ENCODE results near the gene SMG5.
"Not testable (repeated sequence)": the region's sequence is repeated elsewhere in the genome, so short reads cannot be mapped to it uniquely, and the experiment has no call there.

Gene SMG5, protein sequence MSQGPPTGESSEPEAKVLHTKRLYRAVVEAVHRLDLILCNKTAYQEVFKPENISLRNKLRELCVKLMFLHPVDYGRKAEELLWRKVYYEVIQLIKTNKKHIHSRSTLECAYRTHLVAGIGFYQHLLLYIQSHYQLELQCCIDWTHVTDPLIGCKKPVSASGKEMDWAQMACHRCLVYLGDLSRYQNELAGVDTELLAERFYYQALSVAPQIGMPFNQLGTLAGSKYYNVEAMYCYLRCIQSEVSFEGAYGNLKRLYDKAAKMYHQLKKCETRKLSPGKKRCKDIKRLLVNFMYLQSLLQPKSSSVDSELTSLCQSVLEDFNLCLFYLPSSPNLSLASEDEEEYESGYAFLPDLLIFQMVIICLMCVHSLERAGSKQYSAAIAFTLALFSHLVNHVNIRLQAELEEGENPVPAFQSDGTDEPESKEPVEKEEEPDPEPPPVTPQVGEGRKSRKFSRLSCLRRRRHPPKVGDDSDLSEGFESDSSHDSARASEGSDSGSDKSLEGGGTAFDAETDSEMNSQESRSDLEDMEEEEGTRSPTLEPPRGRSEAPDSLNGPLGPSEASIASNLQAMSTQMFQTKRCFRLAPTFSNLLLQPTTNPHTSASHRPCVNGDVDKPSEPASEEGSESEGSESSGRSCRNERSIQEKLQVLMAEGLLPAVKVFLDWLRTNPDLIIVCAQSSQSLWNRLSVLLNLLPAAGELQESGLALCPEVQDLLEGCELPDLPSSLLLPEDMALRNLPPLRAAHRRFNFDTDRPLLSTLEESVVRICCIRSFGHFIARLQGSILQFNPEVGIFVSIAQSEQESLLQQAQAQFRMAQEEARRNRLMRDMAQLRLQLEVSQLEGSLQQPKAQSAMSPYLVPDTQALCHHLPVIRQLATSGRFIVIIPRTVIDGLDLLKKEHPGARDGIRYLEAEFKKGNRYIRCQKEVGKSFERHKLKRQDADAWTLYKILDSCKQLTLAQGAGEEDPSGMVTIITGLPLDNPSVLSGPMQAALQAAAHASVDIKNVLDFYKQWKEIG

DNA sequence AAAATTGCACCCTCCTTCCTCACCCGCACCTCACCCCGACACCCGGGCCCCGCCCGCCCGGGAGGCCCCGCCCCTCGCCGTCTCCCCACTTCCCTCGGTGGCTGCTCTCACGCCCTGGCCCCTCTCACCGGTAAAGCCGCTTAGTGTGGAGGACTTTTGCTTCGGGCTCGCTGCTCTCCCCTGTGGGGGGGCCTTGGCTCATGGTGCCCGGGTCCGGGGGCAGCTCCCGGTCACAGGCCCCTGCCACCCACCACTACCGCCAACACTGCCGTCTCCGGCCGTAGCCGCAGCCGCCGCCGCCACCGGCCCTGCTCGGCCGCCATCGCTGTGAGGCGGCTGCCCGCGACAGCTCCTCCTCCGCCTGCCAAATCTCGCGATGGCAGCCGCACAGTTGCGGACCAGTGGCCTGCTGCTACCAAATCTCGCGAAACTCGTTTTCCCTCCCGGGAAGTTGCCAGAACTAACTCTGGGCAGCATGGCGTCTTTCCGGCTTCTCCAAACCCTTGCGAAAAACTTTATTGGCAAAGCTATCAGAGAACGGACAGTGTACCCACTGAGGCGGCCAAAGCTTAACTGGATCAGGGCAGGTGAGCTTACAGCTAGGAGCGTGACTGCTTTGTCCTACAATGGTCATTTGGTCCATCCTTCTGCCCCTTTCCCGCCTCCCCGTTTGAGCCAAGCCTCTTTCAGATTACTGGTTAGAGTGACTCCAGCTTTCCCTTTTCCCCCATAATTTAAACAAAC lies at the start of gene SMG5:
Gene SMG5, minus strand, starts transcription at position 347 of the 744 bp plus-strand sequence. Its CDS starts 145 bp downstream, at position 202.
- DNase-seq (ENCODE audit: low read depth) = peak; percentile 87

DNA sequence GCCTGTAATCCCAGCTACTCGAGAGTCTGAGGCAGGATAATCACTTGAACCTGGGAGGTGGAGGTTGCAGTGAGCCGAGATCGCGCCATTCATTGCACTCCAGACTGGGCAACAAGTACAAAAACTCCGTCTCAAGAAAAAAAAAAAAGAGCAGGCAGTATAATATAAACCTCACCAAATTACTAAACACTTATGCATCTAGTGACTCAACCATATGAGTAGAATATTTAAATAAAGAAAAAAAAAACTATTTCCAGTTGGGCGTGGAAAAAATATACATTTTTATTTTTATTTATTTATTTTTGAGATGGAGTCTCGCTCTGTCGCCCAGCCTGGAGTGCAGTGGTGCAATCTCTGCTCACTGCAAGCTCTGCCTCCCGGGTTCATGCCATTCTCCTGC lies 40.6 kb upstream of the SMG5 start:
- not testable (repeated sequence) for DNase-seq (ENCODE audit: low read depth)

DNA sequence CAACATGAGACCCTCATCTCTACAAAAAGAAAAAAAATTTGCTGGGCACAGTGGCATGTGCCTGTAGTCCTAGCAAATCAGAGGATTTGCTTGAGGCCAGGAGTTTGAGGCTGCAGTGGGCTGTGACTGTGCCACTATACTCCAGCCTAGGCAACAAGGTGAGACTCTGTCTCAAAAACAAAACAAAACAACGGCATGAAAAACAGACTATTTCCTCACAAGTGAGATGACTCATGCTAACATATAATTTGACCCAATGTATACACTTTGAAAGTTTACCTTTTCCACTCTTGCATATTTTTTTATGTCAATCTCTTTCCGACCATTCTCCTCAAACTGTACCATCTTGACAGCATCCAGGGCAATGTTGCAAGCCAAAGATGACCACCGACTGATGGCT lies 37.9 kb upstream of the SMG5 start:
- DNase-seq (ENCODE audit: low read depth) = no peak

DNA sequence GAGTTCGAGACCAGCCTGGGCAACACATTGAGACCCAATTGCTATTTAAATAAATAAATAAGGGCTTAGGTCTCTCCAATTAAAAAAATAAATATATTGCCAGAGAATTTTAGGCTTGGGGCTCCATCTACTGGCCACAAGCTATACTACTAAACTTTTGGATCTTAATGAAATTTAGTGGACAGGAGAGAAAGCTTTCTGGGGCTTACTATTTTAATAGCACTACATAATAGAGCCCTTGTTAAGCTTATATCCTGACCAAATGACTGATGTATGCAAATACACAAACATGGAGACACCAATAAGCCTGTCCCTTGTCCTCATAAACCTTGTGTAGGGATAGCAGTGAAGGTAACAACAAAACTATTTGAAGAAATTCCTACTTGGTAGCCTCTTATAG lies 37.0 kb upstream of the SMG5 start:
- no peak for DNase-seq (ENCODE audit: low read depth)

DNA sequence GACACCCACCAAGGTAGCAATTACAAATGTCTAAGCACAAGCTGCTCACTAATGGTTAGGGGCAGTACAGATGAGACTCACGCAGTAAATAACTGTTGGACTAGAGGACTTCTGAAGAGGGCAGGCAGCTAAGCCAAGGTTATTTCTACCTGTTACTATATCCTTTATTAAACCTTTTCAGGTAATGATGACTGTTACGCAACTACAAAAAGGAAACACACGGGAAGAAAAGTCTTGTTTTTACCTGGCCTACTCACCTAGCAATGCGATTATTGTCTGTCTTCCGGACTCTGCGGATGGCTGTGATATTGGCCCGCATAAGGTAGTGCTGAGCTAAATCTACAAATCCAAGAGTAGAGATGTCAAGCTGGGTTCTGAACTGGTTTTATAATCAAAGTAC lies 34.3 kb upstream of the SMG5 start:
- DNase-seq (ENCODE audit: low read depth) = no peak

DNA sequence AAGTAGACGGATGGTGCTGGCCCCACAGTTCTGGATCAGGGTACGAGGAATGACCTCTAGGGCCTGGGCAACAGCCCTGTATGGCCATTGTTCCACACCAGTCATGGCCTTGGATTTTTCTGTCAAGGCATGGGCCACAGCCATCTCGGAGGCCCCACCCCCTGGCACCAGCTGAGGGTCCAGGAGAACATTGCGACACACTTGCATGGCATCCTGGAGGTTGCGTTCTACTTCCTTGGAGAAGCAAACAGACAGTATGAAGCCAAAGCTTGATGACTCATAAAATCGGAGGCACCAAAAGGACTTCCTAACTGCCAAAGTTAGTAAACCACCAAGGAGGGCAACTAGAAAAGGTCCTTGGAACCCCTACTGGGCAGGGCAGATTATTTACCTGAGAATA lies 28.3 kb upstream of the SMG5 start:
- DNase-seq (ENCODE audit: low read depth) = no peak

DNA sequence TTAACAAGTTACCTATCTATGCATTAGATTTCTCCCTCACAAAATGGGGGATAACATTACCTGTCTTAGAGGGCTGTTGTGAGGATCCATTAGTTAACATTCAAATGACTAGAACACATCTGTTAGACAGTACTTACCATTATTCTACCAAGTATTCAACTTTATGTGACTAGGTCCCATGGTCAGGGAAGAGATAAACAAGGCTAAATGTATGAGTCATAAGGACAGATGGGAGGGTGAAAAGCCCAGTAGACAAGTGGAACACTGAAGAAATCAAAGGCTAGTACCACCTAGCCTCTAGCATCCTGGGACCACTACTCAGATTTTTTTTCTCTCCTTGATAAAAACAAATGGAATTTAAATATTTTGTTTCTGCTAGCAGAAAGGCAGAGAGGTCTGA lies 25.5 kb upstream of the SMG5 start:
- DNase-seq (ENCODE audit: low read depth) = no peak

DNA sequence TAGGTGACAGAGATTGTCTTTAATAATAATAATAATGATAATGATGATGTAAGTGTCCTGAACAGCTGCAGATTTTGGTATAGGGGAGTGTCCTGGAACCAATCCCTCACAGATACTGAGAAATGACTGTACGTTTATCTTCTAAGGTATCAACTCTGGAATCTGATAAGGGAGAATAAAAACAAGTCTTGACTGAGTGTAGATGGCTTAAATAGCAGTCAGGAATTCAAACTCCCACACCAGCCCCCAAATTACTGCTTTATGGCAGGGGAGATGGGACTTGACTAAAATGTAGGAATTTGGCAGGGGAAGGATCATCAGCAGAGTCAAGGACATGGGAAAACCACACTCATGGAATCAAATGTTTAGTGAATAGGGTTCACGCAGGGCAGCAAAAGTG lies 22.6 kb upstream of the SMG5 start:
- DNase-seq (ENCODE audit: low read depth) = no peak

DNA sequence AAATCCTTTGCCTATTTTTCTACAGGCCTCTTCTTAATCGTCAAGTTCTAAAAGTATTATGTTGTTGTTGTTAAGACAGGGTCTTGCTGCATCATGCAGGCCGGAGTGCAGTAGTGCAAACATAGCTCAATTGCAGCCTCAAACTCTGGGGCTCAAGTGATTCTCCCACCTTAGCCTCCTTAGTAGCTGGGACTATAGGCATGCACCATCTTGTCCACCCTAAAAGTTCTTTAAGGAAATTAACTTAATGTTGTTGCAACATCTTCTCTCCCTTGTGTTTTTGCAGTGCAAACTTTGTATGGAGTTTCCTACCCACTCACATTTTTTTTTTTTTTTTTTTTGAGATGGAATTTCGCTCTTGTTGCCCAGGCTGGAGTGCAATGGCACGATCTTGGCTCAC lies 20.6 kb upstream of the SMG5 start:
- DNase-seq (ENCODE audit: low read depth) = no peak

DNA sequence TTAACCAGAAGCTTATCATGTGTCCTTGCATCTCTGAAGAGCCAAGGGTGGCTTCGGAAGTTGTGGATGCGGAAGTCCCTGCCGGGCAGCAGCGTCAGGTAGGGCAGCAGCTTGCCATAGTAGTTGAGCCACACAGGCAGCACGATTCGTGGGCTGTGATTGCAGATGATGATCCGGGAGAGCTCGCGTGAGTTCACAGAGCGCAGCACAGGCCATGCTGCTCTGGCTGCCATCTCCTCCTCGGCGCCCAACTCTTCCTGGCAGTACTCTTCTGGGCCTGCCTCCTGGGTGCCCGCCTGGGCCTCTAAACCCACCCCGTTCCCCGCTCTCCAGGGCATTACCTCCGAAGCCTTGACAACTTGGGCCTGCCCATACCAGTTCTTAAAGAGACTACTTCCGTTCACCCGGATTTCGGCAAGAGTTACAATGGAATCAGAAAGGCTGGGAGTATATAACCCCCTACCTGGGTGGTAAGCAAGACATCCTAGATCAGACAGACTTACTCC lies 16.3 kb upstream of the SMG5 start, which contains the start of gene VHLL:
Gene VHLL, minus strand, starts transcription at position 456 of the 506 bp plus-strand sequence. Its CDS starts 118 bp downstream, at position 338.
- no peak for DNase-seq (ENCODE audit: low read depth)

DNA sequence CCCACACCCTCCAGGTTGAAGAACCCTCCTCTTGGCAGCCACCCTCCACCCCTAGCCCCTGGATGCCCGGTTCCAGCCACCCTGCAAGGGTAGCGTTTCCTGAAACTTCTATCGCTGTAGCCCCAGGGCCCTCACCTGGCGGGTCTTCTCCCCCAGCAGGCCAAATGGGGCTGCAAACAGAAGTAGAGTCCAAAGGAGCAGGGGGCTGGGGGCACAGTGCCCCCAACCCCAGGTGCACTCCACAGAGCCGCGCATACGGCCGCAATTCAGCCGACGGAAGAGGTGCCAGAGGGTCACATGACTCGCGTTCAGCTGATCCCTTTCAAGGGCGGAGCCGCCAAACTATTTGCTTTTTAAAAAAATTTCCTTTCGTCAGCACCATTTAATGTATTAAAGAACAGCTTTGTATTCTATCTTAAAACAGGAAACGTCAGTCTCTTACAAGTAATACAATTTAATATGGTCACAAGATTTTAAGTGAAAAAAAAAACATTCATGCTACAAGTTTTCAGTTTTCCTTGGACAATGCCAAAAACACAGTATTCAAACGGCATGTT lies 12.8 kb upstream of the SMG5 start, which contains the start of gene GLMP:
Gene GLMP, minus strand, starts transcription at position 289 of the 557 bp plus-strand sequence. Its CDS starts 34 bp downstream, at position 255.
- DNase-seq (ENCODE audit: low read depth) = peak; percentile 41

DNA sequence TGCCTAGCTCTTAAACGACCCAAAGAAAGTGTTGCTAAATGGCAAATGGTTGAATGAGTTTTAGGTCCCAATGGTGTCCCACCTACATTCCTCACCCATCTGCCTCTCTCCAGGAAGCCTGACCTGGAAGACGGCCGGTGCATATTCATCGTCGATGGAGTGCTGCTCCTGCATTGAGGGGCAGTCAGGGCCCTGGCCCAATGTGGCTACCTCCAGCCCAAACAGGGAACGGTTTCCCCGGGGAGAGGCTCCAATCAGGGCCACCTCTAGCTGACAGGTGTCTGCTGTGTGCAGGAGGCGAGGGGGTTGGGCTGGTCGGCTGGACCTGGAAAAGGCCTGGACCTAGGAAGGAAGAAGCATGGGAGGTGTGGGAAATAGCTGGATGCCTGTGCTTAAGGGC lies 11.3 kb upstream of the SMG5 start:
- DNase-seq (ENCODE audit: low read depth) = no peak

DNA sequence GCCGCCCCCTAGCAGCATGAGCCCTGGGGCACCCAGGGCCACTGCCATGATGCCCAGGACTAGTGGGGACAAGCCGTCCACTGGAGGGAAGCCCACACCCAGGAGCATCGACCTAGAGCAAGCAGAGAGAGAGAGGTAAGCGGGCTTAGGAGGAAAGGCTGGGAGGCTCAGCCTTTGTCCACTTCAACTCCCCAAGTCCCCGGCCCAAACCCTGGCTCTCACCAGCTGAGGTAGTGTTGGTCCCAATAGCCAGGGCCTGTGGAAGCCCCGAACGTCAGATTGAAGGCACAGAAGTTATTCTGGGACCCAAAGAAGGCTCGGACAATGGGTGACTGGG lies 10.4 kb upstream of the SMG5 start:
- no peak for DNase-seq (ENCODE audit: low read depth)

DNA sequence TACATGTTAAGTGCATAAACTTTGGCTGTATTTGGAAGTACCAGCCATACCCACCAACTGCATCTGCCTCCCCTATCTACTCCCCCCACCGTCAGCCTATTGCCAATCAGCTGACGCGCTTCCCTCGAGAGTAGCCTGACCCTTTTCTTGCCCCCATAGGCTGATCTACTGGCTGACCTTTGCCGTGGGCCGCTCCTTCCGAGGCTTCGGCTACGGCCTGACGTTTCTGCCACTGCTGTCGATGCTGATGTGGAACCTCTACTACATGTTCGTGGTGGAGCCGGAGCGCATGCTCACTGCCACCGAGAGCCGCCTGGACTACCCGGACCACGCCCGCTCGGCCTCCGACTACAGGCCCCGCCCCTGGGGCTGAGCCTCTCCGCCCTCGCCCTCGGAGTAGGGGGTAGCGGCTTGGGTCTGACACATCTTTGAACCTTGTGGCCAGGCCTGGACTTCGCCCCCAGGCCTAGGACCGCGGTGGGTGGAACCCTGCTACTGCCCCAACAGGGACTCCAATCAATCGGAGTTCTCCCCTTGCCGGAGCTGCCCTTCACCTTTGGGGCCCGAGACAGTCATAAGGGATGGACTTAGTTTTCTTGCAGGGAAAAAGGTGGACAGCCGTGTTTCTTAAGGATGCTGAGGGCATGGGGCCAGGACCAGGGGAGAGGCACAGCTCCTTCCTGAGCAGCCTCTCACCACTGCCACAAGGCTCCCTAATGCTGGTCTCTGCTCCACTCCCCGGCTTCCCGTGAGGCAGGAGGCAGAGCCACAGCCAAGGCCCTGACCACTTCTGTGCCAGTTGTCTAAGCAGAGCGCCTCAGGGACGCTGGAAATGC lies 8.8 kb upstream of the SMG5 start:
- DNase-seq (ENCODE audit: low read depth) = no peak

DNA sequence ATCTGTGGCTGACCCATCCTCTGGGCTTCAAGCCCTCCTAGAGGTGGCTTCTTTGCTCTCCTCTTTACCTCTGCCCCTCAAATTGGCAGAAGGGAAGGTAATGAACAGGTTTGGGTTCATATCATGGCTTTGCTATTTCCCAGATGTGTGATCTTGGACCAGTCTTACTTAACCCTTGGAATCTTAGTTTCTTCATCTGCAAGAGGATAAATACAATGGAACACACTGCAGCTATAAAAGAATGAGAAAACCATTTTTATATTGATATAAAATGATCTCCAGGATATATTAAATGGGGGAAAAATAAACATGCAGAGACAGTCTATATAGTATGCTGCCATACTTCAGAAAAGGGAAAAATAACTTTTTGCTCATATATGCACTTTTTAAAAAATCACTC lies 7.2 kb upstream of the SMG5 start:
- no peak for DNase-seq (ENCODE audit: low read depth)

DNA sequence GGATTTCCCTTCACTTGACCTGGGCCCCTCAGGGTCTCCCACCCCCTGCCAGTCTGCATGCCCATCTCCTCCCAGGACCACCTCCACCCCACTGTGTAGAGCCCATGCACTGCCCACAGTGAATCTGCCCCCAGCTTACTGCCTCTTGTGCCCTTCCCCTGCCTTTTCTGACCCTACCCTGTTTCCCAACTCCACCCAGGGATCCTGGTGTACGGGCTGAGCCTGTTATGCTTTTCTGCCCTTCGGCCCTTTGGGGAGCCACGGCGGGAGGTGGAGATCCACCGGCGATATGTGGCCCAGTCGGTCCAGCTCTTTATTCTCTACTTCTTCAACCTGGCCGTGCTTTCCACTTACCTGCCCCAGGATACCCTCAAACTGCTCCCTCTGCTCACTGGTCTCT lies 3.4 kb upstream of the SMG5 start:
- no peak for DNase-seq (ENCODE audit: low read depth)

DNA sequence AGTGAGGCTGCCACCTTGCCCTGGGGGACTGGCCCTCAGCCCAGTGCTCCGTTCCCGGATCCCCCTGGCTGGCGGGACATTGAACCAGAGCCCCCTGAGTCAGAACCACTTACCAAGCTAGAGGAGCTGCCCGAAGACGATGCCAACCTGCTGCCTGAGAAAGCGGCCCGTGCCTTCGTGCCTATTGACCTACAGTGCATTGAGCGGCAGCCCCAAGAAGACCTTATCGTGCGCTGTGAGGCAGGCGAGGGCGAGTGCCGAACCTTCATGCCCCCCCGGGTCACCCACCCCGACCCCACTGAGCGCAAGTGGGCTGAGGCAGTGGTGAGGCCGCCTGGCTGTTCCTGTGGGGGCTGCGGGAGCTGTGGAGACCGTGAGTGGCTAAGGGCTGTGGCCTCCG lies 2.8 kb upstream of the SMG5 start:
- no peak for DNase-seq (ENCODE audit: low read depth)

DNA sequence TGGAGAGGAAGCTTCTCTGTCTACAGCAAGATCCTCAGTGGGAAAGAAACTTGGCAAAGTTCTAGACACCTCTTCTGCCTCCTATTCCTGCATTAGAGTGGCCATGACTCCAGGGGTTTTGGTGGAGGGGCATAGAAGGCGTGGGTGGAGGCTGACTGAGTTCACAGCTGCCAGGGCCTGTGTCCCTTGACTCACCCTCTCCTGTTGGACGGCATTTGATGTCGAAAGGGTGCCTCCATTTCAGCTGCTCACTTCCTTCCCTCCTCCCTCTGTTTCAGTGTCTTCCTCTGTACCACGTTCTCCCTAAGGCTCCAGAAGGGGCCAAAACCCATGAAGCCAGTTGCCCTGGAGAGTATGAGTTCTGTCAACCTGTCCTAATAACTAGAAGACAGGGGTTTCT lies 2.1 kb upstream of the SMG5 start:
- no peak for DNase-seq (ENCODE audit: low read depth)

DNA sequence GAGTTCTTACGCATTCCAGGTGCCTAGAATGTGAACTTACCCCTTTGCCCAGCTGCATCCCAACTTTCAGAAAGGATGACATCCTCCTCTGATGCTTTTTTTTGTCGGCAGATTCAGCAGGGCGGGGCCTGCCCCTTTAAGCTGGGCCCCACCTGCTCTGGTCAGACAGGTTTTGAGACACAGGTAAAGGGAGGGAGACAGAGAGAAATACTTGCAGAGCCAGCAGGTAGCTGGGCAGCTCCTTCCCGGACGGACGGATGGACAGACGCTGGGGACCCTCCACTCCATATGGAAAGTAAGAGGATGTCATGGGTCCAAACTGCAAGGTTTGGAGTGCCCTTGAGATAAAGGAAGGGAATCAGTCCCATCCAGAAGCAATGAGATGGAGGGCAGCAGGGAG lies 1.5 kb upstream of the SMG5 start, which contains the start of gene TMEM79:
Gene TMEM79, plus strand, starts transcription at position 214 of the 400 bp plus-strand sequence. CDS start 902 bp downstream, outside the sequence.
- no peak for DNase-seq (ENCODE audit: low read depth)

DNA sequence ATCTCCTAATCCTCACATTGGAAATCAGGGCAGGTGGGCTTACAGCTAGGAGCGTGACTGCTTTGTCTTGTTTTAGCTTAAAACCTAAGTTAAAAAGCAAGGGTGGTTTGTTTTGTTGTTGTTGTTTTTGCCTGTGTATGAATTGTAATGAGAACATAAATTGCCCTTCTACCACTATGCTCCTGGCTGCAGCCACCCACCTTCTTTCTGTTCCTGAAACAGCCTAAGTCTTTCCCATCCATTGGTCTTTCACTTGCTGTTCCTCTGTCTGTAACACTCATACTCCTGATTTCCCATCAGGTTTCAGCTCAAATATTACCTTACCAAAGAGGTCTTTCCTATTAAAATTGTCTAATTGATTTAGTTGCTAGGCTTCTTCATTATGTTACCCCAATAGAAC lies 896 bp upstream of the SMG5 start:
- no peak for DNase-seq (ENCODE audit: low read depth)

Measured in activated T-cell treated with anti-CD3 and anti-CD28 coated beads for 1 hour (primary cell).